Measurements from ENCODE around the gene ABCB11.
A peak's percentile ranks its signal among the peaks of the same experiment; 100 is the strongest.
"Not testable (repeated sequence)": the region's sequence is repeated elsewhere in the genome, so short reads cannot be mapped to it uniquely, and the experiment has no call there.

ABCB11 gene

DNA sequence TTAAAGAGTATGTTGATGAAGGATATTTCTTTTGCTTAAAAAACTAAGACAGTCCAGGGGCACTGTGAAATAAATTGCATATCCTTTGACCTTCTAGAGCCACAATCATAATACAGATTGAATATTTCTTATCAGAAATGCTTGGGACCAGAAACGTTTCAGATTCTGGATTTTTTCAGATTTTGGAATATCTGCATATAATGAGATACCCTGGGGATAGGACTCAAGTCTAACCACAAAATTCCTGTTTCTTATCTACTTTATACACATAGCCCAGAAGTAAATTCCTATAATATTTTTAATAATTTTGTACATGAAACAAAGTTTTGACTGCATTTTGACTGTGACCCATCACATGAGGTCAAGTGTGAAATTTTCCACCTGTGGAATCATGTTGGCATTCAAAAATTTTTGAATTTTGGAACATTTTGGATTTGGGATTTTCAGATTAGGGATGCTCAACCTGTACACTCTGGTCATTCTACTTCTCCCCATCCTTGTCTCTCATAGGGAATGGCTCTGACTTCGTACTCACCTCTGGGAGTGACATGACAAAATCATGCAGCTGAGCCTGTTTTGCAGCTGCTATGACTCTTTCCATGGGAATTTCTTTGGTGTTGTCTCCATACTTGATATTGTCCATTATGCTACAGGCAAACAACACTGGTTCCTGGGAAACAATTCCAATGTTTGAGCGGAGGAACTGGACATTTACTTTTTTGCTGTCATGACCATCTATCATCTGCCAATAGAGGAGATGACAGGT, 104.3 kb downstream of the ABCB11 start:
- no peak for FAIRE-seq

- FAIRE-seq = peak; percentile 95
Measured at GRCh38 chr2:168920504-168921157, 110.5 kb downstream of the ABCB11 start.

GRCh38 chr2:168916331-168916675, 114.8 kb downstream of the ABCB11 start:
- no peak for FAIRE-seq

DNA sequence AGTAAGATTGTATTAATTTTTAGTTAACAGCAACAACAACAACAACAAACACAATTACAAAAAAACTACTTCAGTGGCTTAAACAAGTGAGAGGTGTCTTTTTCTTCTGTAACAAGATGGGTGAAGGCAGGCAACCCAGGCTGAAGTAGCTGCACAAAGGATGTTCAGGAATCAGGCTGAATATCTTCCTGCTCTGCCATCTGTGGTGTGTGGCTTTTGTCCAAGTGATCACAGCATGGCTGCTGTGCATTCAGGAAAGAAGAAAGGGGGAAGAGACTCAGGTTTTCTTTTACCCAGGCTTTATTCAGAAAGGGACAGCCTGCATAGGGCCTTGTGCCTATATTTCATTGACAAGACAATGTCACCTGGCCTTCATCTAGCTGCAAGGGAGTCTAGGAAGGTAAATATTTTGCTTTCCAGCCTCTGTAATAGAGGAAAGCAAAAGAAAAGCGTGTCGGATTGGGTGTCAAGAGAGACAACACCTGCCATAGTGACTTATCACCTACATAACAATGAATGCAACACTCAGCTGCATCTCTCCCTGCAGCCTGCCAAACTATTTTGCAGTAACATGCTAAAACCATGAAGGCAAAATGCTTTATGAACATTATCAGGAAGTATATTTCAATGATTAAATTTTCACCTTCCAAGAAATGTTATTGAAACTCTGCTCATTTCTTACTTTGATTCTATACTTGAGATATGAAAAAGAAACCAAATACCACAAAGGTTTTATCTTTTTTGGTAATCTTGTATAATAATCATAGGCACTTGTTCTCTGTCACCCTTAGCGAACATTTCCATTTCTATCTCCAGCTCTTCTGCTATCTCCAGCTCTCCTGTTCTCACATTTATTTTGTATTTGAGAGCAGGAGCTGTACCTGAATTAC, 115.4 kb downstream of the ABCB11 start:
- FAIRE-seq = no peak

- no peak for FAIRE-seq
Measured at GRCh38 chr2:168913495-168913894, 117.6 kb downstream of the ABCB11 start.

DNA sequence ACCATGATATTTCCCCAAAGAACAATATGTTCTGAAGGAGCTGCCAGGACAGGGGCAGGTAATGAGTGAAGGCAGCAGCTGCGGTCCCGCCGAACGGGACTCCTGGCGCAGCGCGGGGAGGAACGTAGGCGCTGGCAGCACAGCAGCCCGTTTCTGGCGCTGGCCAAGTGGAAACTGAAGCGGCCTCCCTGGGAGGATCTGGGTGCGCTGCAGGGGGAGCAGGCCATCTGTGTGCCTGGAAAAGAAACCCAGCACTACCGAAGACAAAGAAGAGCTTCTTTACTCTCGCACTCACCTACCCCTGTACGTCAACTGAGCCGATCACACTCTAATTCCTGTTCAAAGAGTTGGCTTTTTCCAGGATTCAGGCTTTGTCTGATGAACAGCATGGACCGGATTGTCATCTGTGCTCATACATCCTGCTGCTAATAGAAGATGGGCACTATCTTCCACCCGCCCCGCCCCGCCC, 118.2 kb downstream of the ABCB11 start:
- no peak for FAIRE-seq

- FAIRE-seq = no peak
Measured at GRCh38 chr2:168912466-168912865, 118.7 kb downstream of the ABCB11 start.

DNA sequence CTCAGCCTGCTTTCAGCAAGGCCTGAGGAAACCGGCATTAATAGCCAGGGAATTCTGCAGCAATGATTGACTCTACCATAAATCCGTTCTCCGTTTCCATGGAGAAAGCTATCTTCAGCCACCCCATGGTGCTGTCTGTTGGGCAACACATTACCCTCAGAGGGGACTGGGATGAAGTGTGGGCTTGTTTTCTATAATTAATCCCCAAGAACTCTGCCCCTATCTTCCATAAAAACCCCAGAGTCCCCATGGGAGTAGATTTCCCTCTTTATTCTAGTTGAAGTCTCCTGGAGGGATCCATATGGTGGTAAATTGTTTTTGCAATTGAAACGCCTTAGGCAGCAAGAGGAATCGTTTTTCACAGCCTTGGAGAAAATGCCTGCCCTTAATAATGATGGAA, 120.8 kb downstream of the ABCB11 start:
- FAIRE-seq = no peak

GRCh38 chr2:168907940-168908662, 123.0 kb downstream of the ABCB11 start:
- FAIRE-seq = no peak

- FAIRE-seq = no peak
Measured at GRCh38 chr2:168904358-168904757, 126.8 kb downstream of the ABCB11 start.

DNA sequence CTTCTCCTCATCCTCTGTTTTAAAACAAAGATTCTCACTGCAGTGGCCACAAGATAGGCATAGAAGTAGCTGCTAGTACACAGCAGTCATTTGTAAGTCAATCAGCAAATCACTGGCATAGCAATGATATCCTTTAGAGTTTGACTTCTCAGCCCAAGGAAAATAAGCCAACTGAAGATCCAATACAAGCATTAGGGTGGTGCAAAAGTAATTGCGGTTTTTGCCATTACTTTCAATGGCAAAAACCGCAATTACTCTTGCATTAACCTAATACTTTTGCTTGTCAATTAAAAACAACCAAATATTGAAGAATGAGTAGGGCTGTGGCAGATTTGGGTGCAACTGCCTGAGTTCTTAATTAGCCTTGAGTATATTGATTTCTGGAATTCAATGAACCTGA, 127.2 kb downstream of the ABCB11 start:
- no peak for FAIRE-seq

- FAIRE-seq = no peak
Measured at GRCh38 chr2:168901003-168901402, 130.1 kb downstream of the ABCB11 start, which contains the start of gene G6PC2. Gene G6PC2 (plus strand): TSS chr2:168901291. CDS start chr2:168901332, 41 bp downstream.

DNA sequence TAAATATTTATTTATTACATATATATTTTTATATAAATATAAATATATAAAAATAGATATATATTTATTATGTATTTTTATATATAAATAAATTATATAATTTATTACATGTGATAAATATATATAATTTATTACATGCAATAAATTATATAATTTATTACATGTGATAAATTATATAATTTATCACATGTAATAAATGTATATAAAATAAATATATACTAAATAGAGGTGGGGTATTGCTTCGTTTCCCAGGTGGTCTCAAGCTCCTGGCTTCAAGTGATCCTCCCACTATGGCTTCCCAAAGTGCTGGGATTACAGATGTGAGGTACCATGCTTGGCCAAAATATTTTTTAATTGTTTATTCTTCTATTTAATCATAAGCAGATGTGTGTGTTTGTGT, 133.7 kb downstream of the ABCB11 start:
- FAIRE-seq = peak; percentile 100

DNA sequence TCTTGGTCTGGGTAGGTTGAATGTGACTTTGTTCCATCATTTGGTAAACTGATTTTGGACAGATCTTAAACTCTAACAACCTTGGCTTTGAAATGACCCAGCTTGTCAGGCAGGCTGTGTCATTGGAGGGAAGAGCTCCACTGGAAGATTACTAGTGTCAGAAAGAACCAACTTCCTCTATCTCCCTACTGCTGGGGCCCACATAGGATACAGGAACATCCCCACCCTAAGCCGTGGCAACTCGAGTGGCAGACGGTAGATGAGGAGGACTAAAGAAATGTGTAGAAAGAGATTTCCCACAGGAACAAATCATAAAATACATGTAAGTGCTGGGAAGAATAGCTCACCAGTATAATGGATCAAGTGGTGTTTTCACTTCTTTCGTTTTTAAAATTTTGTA, 134.3 kb downstream of the ABCB11 start:
- no peak for FAIRE-seq

- FAIRE-seq = no peak
Measured at GRCh38 chr2:168895771-168896170, 135.4 kb downstream of the ABCB11 start.

GRCh38 chr2:168894720-168895119, 136.4 kb downstream of the ABCB11 start:
- FAIRE-seq = no peak

DNA sequence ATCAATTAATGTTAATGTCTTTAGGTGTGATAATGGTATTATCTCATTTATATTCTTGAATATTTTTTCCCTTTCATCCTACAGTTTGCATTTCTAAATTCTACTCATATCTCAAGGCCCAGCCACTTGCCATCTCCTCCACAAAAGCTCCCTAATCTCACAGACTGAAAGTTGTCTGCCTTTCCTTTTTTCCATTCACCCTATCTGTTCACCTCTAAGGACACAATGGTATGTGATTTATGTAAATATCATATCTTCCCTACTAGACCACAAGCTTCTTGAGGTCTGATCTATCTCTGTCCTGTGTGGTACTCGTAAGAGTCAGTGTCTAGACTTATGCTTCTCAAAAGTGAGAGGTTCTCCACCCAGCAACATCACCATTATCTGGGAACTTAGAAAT, 137.0 kb downstream of the ABCB11 start:
- FAIRE-seq = no peak

DNA sequence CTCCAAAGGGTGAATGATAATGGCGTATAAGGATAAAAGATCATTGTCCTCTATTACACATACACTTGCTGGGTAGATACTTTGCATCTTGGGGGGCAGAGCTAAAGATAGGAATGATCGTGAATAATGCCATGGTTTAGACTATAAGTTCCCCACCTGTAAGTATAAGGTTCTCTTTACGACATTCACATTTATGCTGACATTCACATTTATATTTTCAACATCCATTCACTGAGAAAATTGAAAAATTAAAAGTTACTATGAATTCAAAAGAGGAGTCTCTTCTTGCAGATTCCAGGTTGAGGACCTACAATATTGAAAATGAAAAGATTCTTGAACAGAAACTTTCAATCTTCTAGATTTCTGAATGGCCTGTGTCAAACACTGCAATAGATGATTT, 138.8 kb downstream of the ABCB11 start:
- FAIRE-seq = no peak

DNA sequence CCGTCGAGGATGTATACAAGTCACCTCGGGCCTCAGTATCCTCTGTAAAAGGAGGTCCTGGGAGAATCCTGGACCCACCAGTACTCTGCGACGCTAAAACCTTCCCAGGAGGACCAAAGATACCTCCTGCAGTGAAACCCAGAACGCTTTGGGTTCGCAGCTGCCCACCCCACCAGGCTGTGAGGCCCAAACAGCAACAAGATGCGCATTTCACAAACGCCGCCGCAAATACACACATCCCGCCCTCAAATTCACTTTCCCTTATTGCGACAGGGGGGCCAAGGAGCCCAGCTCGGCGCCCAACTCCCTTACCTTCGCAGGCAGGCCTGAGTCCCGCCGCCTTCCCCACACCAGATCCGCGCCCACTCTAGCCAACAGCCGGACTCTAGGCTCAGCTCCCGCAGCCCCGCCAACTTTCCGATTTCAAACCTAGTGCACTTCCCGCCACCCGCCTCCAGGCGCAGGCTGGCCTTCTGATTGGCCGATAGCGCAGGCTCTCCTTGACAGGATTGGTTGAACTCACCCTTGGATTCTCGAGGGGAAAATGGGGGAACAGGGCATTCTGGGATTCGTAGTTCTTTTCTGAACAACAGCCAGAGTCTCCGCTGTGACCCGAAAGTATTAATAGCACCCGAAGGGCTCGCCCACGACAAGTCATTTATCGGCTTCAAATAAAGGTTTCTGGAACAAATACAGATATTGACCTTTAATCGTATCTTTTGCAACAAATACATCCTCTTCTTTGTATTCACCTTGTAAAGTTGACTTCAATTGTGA, 140.9 kb downstream of the ABCB11 start, which contains the start of gene SPC25:
TSS of gene SPC25 (minus strand) at position 425 of the 777 bp plus-strand sequence. CDS start 911 bp downstream, outside the sequence.
- peak; percentile 96 for FAIRE-seq

DNA sequence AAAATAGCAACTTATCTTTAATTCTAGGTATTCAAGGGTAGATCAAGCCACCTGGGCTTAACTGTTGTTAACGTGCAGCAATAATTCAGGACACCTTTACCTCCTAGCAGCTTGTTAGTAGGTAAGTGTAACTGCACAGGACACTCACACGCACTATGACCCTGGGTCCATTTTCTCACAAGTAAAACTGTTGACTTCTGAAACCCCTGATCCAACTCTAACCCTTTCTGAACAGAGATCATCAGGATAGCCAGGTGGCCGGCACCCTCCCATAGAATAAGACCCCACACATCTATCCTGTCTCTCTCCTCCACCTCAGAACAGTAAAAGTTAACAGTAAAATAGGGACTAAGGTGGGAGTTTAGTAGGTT, 141.5 kb downstream of the ABCB11 start:
- no peak for FAIRE-seq

DNA sequence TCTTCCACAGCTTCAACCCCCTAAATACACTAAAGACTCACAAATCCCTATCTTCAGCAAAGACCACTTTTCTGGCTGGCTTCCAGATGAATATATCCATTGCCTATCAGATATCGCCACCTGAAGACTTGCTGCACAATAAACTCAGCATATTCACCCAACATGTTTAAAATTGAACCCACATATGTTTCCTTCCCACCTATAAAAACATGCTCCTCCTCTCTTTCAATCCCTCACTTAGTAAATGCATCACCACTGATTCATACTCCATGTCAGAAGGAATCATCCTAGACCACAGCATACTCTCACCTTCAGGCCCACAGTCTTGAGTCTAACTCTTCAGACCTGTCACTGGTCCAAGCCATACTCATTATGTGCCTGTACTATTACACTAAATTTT, 146.1 kb downstream of the ABCB11 start:
- FAIRE-seq = no peak

- FAIRE-seq = not testable (repeated sequence)
Measured at GRCh38 chr2:168882163-168882562, 149.0 kb downstream of the ABCB11 start.
